HepG2 (cell line): ENCODE measurements around the gene DRG1. TPM values are rescaled to one million over a fixed set of nuclear protein-coding genes. Genes with fewer than 3 reads are reported as not detected.

Experiments used
- ISL2 ChIP-seq: sonication (generic); formaldehyde crosslinking; IDR thresholded peaks from 2 replicates; pipeline ENCODE4 v1.5.0; 2020; ENCODE audit warnings: missing genetic modification reagents
- NCOA2 ChIP-seq: sonication (generic); formaldehyde crosslinking; IDR thresholded peaks from 2 replicates; pipeline ENCODE4 v1.8.0; 2022; ENCODE audit warnings: inconsistent platforms
- NFE2L1 ChIP-seq: sonication (generic); formaldehyde crosslinking; IDR thresholded peaks from 2 replicates; pipeline ENCODE4 v1.4.0; 2020; ENCODE audit warnings: missing genetic modification reagents, mild to moderate bottlenecking, borderline replicate concordance
- ONECUT2 ChIP-seq: sonication (generic); formaldehyde crosslinking; IDR thresholded peaks from 2 replicates; pipeline ENCODE4 v1.4.0; 2020; ENCODE audit warnings: missing genetic modification reagents
- RAD51 ChIP-seq: fragments of 450-650 bp; IDR thresholded peaks from 2 replicates; pipeline ENCODE4 v1.6.1; 2016; ENCODE audit warnings: borderline replicate concordance
- RARG ChIP-seq: sonication (generic); formaldehyde crosslinking; IDR thresholded peaks from 2 replicates; pipeline ENCODE4 v1.4.0; 2020; ENCODE audit warnings: low read depth, mild to moderate bottlenecking, missing genetic modification reagents
- SIX1 ChIP-seq: sonication (generic); formaldehyde crosslinking; IDR thresholded peaks from 2 replicates; pipeline ENCODE4 v1.4.0; 2020; ENCODE audit warnings: missing genetic modification reagents, borderline replicate concordance
- SRY ChIP-seq: sonication (generic); formaldehyde crosslinking; IDR thresholded peaks from 2 replicates; pipeline ENCODE4 v1.8.0; 2022; ENCODE audit warnings: mild to moderate bottlenecking, missing genetic modification reagents
- TBP ChIP-seq: sonication (generic); formaldehyde crosslinking; IDR thresholded peaks from 2 replicates; pipeline ENCODE4 v1.5.0; 2020; ENCODE audit warnings: missing genetic modification reagents
- ZNF33A ChIP-seq: sonication (generic); formaldehyde crosslinking; IDR thresholded peaks from 2 replicates; pipeline ENCODE4 v1.5.1; 2020; ENCODE audit warnings: missing genetic modification reagents, mild to moderate bottlenecking, moderate library complexity, borderline replicate concordance
- ZNF556 ChIP-seq: sonication (generic); formaldehyde crosslinking; IDR thresholded peaks from 2 replicates; pipeline ENCODE4 v1.4.0; 2020; ENCODE audit warnings: mild to moderate bottlenecking, missing genetic modification reagents, borderline replicate concordance
- ZNF576 ChIP-seq: sonication (generic); formaldehyde crosslinking; IDR thresholded peaks from 2 replicates; pipeline ENCODE4 v1.4.0; 2020; ENCODE audit warnings: mild to moderate bottlenecking, missing genetic modification reagents
- ZSCAN22 ChIP-seq: sonication (generic); formaldehyde crosslinking; IDR thresholded peaks from 2 replicates; pipeline ENCODE4 v1.4.0; 2020; ENCODE audit warnings: mild to moderate bottlenecking, missing genetic modification reagents
- ZSCAN31 ChIP-seq: sonication (generic); formaldehyde crosslinking; IDR thresholded peaks from 2 replicates; pipeline ENCODE4 v1.5.0; 2020; ENCODE audit warnings: low read depth, mild to moderate bottlenecking, missing genetic modification reagents
- polyA plus RNA-seq, 8 experiments: library from polyadenylated mRNA; depleted of rRNA in 3 of 8; stranded (reverse) in 7 of 8; unstranded in 1 of 8; fragments of >200 nt; fragmentation: Illumina TruSeq in 4 of 8; extraction: Trizol in 4 of 8; gene quantifications; 2 replicates each; pipeline versions ENCODE4 v1.2.1 to v1.2.3, GENCODE V29; 2011 to 2016; ENCODE audit warnings: low read depth in 4 of 8, missing spikeins in 1 of 8, mixed read lengths in 1 of 8; ENCODE audit not compliant: insufficient read depth in 1 of 8
- total RNA-seq, 5 experiments: library from RNA; depleted of rRNA; stranded (reverse); fragments of >200 nt; fragmentation: Illumina TruSeq; extraction: Trizol; gene quantifications; 2 replicates each; pipeline ENCODE4 v1.2.3, GENCODE V29; 2016; ENCODE audit warnings: low read depth in 1 of 5
- TF ChIP-seq, protein P1 (sequence below): sonication (generic); formaldehyde crosslinking; IDR thresholded peaks from one replicate; pipeline ENCODE4 v1.5.1; 2020; ENCODE audit warnings: mild to moderate bottlenecking, missing genetic modification reagents; ENCODE audit errors: not compliant biosample characterization
- TF ChIP-seq, protein P2 (sequence below): sonication (generic); formaldehyde crosslinking; IDR thresholded peaks from 2 replicates; pipeline ENCODE4 v1.4.0; 2020; ENCODE audit warnings: mild to moderate bottlenecking, missing genetic modification reagents
- TF ChIP-seq, protein P3 (sequence below): sonication (generic); formaldehyde crosslinking; IDR thresholded peaks from 2 replicates; pipeline ENCODE4 v1.5.1; 2020; ENCODE audit warnings: missing genetic modification reagents, mild to moderate bottlenecking, borderline replicate concordance

The DRG1 gene
- total and polyA plus RNA-seq, 2 of the 13 experiments (the other 11 are each of a cell fraction or from before 2014, with no cell fraction given) = 59.0 to 94.8 TPM

DNA sequence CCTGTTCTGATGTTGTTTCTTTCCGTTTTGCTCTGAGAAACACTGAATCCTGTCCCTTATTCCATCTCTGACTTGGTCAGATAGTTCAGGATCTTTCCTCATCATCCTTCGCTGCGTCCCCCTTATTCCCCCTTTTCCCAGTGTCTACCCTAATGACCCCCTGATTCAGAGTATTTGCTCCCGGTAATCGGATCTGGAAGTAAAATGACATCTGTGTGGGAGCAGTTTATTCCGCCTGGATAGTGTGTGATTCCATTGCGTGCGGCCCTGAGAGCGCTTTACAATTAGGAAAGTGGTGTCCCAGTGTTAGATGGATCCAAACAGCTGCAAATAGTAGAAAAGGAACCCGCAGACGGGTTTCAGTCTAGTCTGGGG lies 606 bp downstream of the DRG1 start (continued):
- TF ChIP-seq, protein P1, sequence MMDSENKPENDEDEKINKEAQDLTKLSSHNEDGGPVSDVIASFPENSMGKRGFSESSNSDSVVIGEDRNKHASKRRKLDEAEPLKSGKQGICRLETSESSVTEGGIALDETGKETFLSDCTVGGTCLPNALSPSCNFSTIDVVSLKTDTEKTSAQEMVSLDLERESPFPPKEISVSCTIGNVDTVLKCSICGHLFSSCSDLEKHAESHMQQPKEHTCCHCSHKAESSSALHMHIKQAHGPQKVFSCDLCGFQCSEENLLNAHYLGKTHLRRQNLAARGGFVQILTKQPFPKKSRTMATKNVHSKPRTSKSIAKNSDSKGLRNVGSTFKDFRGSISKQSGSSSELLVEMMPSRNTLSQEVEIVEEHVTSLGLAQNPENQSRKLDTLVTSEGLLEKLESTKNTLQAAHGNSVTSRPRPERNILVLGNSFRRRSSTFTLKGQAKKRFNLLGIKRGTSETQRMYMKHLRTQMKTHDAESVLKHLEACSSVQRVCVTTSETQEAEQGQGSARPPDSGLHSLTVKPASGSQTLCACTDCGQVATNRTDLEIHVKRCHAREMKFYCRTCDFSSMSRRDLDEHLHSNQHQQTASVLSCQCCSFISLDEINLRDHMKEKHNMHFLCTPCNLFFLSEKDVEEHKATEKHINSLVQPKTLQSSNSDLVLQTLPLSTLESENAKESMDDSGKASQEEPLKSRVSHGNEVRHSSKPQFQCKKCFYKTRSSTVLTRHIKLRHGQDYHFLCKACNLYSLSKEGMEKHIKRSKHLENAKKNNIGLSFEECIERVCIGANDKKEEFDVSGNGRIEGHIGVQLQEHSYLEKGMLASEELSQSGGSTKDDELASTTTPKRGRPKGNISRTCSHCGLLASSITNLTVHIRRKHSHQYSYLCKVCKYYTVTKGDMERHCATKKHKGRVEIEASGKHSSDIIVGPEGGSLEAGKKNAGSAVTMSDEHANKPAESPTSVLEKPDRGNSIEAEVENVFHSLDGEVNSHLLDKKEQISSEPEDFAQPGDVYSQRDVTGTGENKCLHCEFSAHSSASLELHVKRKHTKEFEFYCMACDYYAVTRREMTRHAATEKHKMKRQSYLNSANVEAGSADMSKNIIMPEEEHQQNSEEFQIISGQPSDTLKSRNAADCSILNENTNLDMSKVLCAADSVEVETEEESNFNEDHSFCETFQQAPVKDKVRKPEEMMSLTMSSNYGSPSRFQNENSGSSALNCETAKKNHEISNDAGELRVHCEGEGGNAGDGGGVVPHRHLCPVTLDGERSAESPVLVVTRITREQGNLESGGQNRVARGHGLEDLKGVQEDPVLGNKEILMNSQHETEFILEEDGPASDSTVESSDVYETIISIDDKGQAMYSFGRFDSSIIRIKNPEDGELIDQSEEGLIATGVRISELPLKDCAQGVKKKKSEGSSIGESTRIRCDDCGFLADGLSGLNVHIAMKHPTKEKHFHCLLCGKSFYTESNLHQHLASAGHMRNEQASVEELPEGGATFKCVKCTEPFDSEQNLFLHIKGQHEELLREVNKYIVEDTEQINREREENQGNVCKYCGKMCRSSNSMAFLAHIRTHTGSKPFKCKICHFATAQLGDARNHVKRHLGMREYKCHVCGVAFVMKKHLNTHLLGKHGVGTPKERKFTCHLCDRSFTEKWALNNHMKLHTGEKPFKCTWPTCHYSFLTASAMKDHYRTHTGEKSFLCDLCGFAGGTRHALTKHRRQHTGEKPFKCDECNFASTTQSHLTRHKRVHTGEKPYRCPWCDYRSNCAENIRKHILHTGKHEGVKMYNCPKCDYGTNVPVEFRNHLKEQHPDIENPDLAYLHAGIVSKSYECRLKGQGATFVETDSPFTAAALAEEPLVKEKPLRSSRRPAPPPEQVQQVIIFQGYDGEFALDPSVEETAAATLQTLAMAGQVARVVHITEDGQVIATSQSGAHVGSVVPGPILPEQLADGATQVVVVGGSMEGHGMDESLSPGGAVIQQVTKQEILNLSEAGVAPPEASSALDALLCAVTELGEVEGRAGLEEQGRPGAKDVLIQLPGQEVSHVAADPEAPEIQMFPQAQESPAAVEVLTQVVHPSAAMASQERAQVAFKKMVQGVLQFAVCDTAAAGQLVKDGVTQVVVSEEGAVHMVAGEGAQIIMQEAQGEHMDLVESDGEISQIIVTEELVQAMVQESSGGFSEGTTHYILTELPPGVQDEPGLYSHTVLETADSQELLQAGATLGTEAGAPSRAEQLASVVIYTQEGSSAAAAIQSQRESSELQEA (CRISPR knock-in tag) = no peak
- TF ChIP-seq, protein P2, sequence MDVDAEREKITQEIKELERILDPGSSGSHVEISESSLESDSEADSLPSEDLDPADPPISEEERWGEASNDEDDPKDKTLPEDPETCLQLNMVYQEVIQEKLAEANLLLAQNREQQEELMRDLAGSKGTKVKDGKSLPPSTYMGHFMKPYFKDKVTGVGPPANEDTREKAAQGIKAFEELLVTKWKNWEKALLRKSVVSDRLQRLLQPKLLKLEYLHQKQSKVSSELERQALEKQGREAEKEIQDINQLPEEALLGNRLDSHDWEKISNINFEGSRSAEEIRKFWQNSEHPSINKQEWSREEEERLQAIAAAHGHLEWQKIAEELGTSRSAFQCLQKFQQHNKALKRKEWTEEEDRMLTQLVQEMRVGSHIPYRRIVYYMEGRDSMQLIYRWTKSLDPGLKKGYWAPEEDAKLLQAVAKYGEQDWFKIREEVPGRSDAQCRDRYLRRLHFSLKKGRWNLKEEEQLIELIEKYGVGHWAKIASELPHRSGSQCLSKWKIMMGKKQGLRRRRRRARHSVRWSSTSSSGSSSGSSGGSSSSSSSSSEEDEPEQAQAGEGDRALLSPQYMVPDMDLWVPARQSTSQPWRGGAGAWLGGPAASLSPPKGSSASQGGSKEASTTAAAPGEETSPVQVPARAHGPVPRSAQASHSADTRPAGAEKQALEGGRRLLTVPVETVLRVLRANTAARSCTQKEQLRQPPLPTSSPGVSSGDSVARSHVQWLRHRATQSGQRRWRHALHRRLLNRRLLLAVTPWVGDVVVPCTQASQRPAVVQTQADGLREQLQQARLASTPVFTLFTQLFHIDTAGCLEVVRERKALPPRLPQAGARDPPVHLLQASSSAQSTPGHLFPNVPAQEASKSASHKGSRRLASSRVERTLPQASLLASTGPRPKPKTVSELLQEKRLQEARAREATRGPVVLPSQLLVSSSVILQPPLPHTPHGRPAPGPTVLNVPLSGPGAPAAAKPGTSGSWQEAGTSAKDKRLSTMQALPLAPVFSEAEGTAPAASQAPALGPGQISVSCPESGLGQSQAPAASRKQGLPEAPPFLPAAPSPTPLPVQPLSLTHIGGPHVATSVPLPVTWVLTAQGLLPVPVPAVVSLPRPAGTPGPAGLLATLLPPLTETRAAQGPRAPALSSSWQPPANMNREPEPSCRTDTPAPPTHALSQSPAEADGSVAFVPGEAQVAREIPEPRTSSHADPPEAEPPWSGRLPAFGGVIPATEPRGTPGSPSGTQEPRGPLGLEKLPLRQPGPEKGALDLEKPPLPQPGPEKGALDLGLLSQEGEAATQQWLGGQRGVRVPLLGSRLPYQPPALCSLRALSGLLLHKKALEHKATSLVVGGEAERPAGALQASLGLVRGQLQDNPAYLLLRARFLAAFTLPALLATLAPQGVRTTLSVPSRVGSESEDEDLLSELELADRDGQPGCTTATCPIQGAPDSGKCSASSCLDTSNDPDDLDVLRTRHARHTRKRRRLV = 0 out of 2 replicates have a peak, but pooled peaks have one; percentile 3
- TF ChIP-seq NFE2L1 (CRISPR knock-in tag) (no peak), NCOA2 (no peak), SIX1 (no peak), ZNF556 (CRISPR knock-in tag) (no peak), ZSCAN22 (CRISPR knock-in tag) (no peak), SRY (CRISPR knock-in tag) (0 out of 2 replicates have a peak, but pooled peaks have one; percentile 7), ZNF33A (CRISPR knock-in tag) (0 out of 2 replicates have a peak, but pooled peaks have one; percentile 80), ISL2 (CRISPR knock-in tag) (no peak), ONECUT2 (CRISPR knock-in tag) (no peak), RARG (CRISPR knock-in tag) (no peak), ZSCAN31 (CRISPR knock-in tag) (0 out of 2 replicates have a peak, but pooled peaks have one; percentile 8), RAD51 (no peak), TBP (CRISPR knock-in tag) (no peak), ZNF576 (CRISPR knock-in tag) (no peak)
- TF ChIP-seq, protein P3, sequence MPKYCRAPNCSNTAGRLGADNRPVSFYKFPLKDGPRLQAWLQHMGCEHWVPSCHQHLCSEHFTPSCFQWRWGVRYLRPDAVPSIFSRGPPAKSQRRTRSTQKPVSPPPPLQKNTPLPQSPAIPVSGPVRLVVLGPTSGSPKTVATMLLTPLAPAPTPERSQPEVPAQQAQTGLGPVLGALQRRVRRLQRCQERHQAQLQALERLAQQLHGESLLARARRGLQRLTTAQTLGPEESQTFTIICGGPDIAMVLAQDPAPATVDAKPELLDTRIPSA (CRISPR knock-in tag) = no peak
